DOHH2 (cell line): Measurements from ENCODE around the gene IFNAR1.

Experiments used
- CTCF ChIP-seq: fragments of 200-600 bp; sonication (generic); IDR thresholded peaks from one replicate; pipeline ENCODE4 v1.5.1; 2014; ENCODE audit warnings: antibody characterized with exemption, mild to moderate bottlenecking, low read depth, low read length; ENCODE audit not compliant: poor library complexity, severe bottlenecking
- EZH2phosphoT487 ChIP-seq: fragments of 200-600 bp; sonication (generic); IDR thresholded peaks from 2 replicates; pipeline ENCODE4 v1.6.1; 2017; ENCODE audit warnings: borderline replicate concordance, mild to moderate bottlenecking, antibody characterized with exemption, low read length, moderate library complexity, mixed read lengths

- TF ChIP-seq EZH2phosphoT487 (no peak), CTCF (no peak)
Observed at GRCh38 chr21:33313183-33313582, 11.6 kb upstream of the IFNAR1 start.
